ENCODE results near the gene DEF6.

- TF ChIP-seq TARDBP (IDR thresholded peaks at IDR 0.05) (no peak), FOXM1 (IDR thresholded peaks at IDR 0.05; ENCODE audit: borderline replicate concordance) (no peak), FOXA1 (IDR thresholded peaks at IDR 0.05) (no peak), SUZ12 (IDR thresholded peaks at IDR 0.05) (no peak), BHLHE40 (IDR thresholded peaks at IDR 0.05; ENCODE audit: borderline replicate concordance) (no peak), HDGF (IDR thresholded peaks at IDR 0.05; ENCODE audit: borderline replicate concordance) (no peak), ELF4 (IDR thresholded peaks at IDR 0.05) (no peak), SP1 (IDR thresholded peaks at IDR 0.05) (no peak), ARNT (IDR thresholded peaks at IDR 0.05) (no peak)
Observed at GRCh38 chr6:35258336-35258735, 39.3 kb upstream of the DEF6 start.
